HEK293T (cell line): Measurements from ENCODE around the gene CCNK.

Experiments used
- BHLHE40 ChIP-seq: fragments of 450-650 bp; IDR thresholded peaks from 2 replicates; pipeline ENCODE4 v1.6.1; 2016; ENCODE audit warnings: mild to moderate bottlenecking, moderate library complexity, borderline replicate concordance
- FOXK2 ChIP-seq: fragments of 450-650 bp; IDR thresholded peaks from 2 replicates; pipeline ENCODE4 v1.6.1; 2016; ENCODE audit warnings: mild to moderate bottlenecking
- HDGF ChIP-seq: fragments of 450-650 bp; IDR thresholded peaks from 2 replicates; pipeline ENCODE4 v1.6.1; 2017; ENCODE audit warnings: antibody characterized with exemption, borderline replicate concordance
- LEF1 ChIP-seq: fragments of 450-650 bp; IDR thresholded peaks from 2 replicates; pipeline ENCODE4 v1.6.1; 2017; ENCODE audit warnings: mild to moderate bottlenecking, borderline replicate concordance
- SP1 ChIP-seq: fragments of 450-650 bp; IDR thresholded peaks from 2 replicates; pipeline ENCODE4 v1.6.1; 2017
- TARDBP ChIP-seq: fragments of 450-650 bp; IDR thresholded peaks from 2 replicates; pipeline ENCODE4 v1.6.1; 2016
- ZNF384 ChIP-seq: fragments of 450-650 bp; IDR thresholded peaks from 2 replicates; pipeline ENCODE4 v1.6.1; 2016

DNA sequence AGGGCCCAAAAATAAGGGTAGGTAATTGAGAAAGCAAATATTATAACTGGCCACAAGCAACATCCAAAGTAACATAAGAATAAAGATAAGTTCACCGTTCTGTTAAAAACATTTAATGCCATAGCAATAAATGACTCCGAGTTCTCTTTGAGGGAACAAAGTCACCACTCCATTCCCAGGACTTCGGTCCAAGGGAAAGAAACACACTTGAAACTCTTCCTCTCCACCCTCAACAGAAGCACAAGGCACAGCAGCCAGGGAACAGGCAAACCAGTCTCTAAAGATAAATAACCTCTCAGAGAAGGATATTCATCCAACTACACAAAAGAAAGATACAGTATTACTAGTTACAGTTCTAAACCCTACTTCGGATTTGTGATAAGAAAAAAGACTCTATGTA, 3.1 kb upstream of the CCNK start:
- no peak for TF ChIP-seq TARDBP
- no peak for TF ChIP-seq HDGF
- TF ChIP-seq LEF1 = no peak
- TF ChIP-seq SP1 = no peak
- no peak for TF ChIP-seq BHLHE40
- TF ChIP-seq FOXK2 = no peak
- no peak for TF ChIP-seq ZNF384
